Progenitor cell of endocrine pancreas (in vitro differentiated cells): ENCODE measurements around the gene METTL13. TPM values are rescaled to one million over a fixed set of nuclear protein-coding genes. Genes with fewer than 3 reads are reported as not detected.

Source experiments
- DNase-seq: peaks from one replicate; pipeline ENCODE4 v3.0.0; 2021; ENCODE audit warnings: low spot score; ENCODE audit not compliant: unreplicated experiment
- H3K27ac Mint-ChIP-seq: 2 replicates; pipeline ENCODE4 v1.8.0; 2021; ENCODE audit warnings: mild to moderate bottlenecking, moderate library complexity, mixed read lengths
- H3K27me3 Mint-ChIP-seq: 2 replicates; pipeline ENCODE4 v1.8.0; 2021; ENCODE audit warnings: mixed read lengths
- H3K36me3 Mint-ChIP-seq: 2 replicates; pipeline ENCODE4 v1.8.0; 2022; ENCODE audit warnings: mixed read lengths; ENCODE audit not compliant: insufficient read depth
- H3K4me1 Mint-ChIP-seq: 2 replicates; pipeline ENCODE4 v1.8.0; 2021; ENCODE audit warnings: low read depth, mixed read lengths
- H3K4me3 Mint-ChIP-seq: 2 replicates; pipeline ENCODE4 v1.8.0; 2021; ENCODE audit warnings: low read depth, mild to moderate bottlenecking, moderate library complexity, mixed read lengths
- H3K9me3 Mint-ChIP-seq: 2 replicates; pipeline ENCODE4 v1.8.0; 2021; ENCODE audit warnings: low read depth, mixed read lengths
- CTCF ChIP-seq: fragments of 200-600 bp; sonication (generic); IDR thresholded peaks from one replicate; pipeline ENCODE4 v1.5.0; 2021; ENCODE audit warnings: antibody characterized with exemption, mild to moderate bottlenecking; ENCODE audit not compliant: unreplicated experiment
- total RNA-seq: library from RNA; stranded (reverse); gene quantifications from 2 replicates; pipeline ENCODE4 v1.2.1, GENCODE V29; 2021

Gene METTL13
- total RNA-seq, 1 donor from 2014 or later: 30.8 TPM

- no peak for DNase-seq
- H3K36me3 Mint-ChIP-seq: peaks cover 8% of the 10 kb centered on the region
- H3K27me3 Mint-ChIP-seq: no peaks in the 10 kb centered on the region
- TF ChIP-seq CTCF: no peak
- peaks cover 17% of the 10 kb centered on the region for H3K4me1 Mint-ChIP-seq
- H3K4me3 Mint-ChIP-seq: no peak overlapping the region
- no peaks in the 10 kb centered on the region for H3K9me3 Mint-ChIP-seq
- no peak overlapping the region for H3K27ac Mint-ChIP-seq
Measured at GRCh38 chr1:171783816-171784530, 2.5 kb downstream of the METTL13 start.

- no peak for TF ChIP-seq CTCF
- Mint-ChIP-seq H3K9me3 (no peaks in the 10 kb centered on the region), H3K4me3 (no peak overlapping the region), H3K36me3 (peaks cover 10% of the 10 kb centered on the region), H3K27ac (no peak overlapping the region), H3K27me3 (no peaks in the 10 kb centered on the region), H3K4me1 (peaks cover 17% of the 10 kb centered on the region)
- no peak for DNase-seq
Measured at GRCh38 chr1:171784784-171785183, 3.3 kb downstream of the METTL13 start.

GRCh38 chr1:171785766-171786165 is 4.3 kb downstream of the METTL13 start:
- H3K9me3 Mint-ChIP-seq: no peaks in the 10 kb centered on the region
- no peak overlapping the region for H3K4me3 Mint-ChIP-seq
- peaks cover 14% of the 10 kb centered on the region for H3K36me3 Mint-ChIP-seq
- H3K27ac Mint-ChIP-seq: no peak overlapping the region
- peaks cover 15% of the 10 kb centered on the region for H3K4me1 Mint-ChIP-seq
- TF ChIP-seq CTCF: no peak
- DNase-seq: no peak
- H3K27me3 Mint-ChIP-seq: no peaks in the 10 kb centered on the region

GRCh38 chr1:171786534-171786933 is 5.1 kb downstream of the METTL13 start:
- H3K27me3 Mint-ChIP-seq: no peaks in the 10 kb centered on the region
- peaks cover 16% of the 10 kb centered on the region for H3K36me3 Mint-ChIP-seq
- DNase-seq: no peak
- H3K4me3 Mint-ChIP-seq: no peak overlapping the region
- no peaks in the 10 kb centered on the region for H3K9me3 Mint-ChIP-seq
- TF ChIP-seq CTCF: no peak
- peaks cover 14% of the 10 kb centered on the region for H3K4me1 Mint-ChIP-seq
- no peak overlapping the region for H3K27ac Mint-ChIP-seq

- no peak overlapping the region for H3K27ac Mint-ChIP-seq
- TF ChIP-seq CTCF: no peak
- no peak overlapping the region for H3K4me3 Mint-ChIP-seq
- peaks cover 6% of the 10 kb centered on the region for H3K4me1 Mint-ChIP-seq
- H3K36me3 Mint-ChIP-seq: peaks cover 20% of the 10 kb centered on the region
- no peaks in the 10 kb centered on the region for H3K9me3 Mint-ChIP-seq
- no peaks in the 10 kb centered on the region for H3K27me3 Mint-ChIP-seq
- no peak for DNase-seq
Measured at GRCh38 chr1:171787686-171788480, 6.4 kb downstream of the METTL13 start.
